Subcutaneous adipose tissue (tissue), 4 donors: ENCODE measurements around the gene FA2H. TPM values are rescaled to one million over a fixed set of nuclear protein-coding genes. Genes with fewer than 3 reads are reported as not detected.

Source experiments
- CTCF ChIP-seq: fragments of 450-650 bp; IDR thresholded peaks from one replicate; pipeline ENCODE4 v1.5.1; 2016; ENCODE audit warnings: low read depth, mild to moderate bottlenecking, control low read depth, antibody characterized with exemption, moderate library complexity
- total RNA-seq, 4 donors: library from RNA; depleted of rRNA; stranded (reverse); fragments of >200 nt; gene quantifications; one replicate each; pipeline ENCODE4 v1.1.0, GENCODE V29; 2016

Gene FA2H
- total RNA-seq, 4 donors from 2014 or later = not detected

GRCh38 chr16:74767749-74768148, 6.9 kb downstream of the FA2H start:
- TF ChIP-seq CTCF = no peak

GRCh38 chr16:74766729-74767128, 7.9 kb downstream of the FA2H start:
- no peak for TF ChIP-seq CTCF

- TF ChIP-seq CTCF = no peak
Observed at GRCh38 chr16:74761665-74762064, 13.0 kb downstream of the FA2H start.

DNA sequence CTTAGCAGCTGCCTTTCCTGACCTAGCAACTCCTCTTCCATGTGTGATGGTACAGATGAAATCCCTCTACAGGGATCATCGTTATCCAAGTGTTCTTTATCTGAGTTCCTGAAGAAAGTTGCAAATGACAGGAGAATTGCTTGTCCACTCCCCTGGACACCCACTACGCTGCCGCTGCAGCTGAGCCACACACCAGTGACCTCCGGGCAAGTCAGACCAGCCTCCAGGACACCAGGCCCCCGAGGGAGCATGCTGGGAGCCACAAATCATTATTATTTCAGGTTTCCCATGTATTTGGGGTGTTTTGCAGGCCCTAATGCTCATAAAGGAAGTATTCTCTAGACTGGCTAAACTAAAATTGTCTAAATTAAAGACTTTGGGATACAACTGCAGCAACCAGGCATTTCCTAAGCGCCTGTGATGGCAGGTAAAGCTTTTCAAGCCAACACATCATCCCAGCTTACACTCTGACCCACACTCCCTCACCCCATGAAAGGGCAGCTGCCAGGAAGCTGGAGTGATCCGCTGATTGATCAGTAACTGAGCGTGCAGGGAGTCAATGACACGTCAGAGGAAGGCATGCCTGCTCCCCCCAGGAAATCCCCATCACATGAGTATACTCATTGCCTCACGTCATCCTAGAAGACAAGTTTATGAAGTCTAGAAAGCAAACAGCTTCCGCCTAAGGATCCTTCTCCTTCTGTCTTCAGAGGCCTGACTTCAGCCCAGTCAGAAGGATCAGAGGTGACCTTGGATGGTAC, 14.4 kb downstream of the FA2H start:
- no peak for TF ChIP-seq CTCF

GRCh38 chr16:74759564-74759963, 15.1 kb downstream of the FA2H start:
- TF ChIP-seq CTCF = no peak

- no peak for TF ChIP-seq CTCF
Observed at GRCh38 chr16:74758801-74759200, 15.8 kb downstream of the FA2H start.

DNA sequence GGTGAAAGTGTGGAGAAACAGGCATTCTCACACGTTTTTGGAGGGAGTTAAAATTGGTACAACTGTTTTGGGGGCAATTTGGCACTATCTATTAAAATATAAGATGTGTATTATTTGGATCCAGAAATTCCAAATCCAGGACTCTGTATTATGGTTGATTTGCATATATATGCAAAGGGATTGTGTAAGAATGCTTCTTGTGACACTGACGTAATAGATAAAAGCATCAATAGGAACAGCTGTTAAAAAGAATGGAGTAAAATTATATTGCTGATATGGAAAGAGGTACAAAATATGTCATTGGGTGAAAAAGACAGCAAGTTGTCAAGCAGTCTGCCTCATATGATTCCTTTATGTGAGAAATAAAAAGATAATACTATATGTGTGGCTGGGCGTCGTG, 17.3 kb downstream of the FA2H start:
- no peak for TF ChIP-seq CTCF
